Jurkat, Clone E6-1 (cell line): Measurements from ENCODE around the gene RASA2.
"Not testable (repeated sequence)": the region's sequence is repeated elsewhere in the genome, so short reads cannot be mapped to it uniquely, and the experiment has no call there.

Source experiments
- DNase-seq: peaks from one replicate; pipeline ENCODE4 v3.0.0-alpha.2; 2011; ENCODE audit warnings: low read depth, low spot score
- H3K4me3 ChIP-seq: 2 replicates; pipeline ENCODE4 v1.5.1; 2011; ENCODE audit warnings: mild to moderate bottlenecking, low read length, control low read depth, moderate library complexity

The RASA2 gene

DNA sequence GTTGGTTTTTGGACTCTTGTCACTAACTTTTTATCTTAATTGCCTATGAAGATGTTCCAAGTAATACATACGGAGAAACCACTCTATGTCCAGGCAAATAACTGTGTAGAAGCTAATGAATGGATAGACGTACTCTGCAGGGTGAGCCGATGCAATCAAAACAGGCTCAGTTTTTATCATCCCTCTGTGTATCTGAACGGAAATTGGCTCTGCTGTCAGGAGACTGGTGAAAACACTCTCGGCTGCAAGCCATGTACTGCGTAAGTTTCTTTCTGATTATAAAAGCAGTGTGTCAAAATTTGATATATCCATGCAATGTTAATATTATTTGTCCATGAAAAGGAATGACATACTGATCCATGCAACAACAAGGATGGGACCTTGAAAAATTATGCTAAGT is 121.6 kb downstream of the RASA2 start:
- no peak overlapping the region for H3K4me3 ChIP-seq
- DNase-seq: no peak

GRCh38 chr3:141610939-141611338 is 124.1 kb downstream of the RASA2 start:
- no peak overlapping the region for H3K4me3 ChIP-seq
- DNase-seq: no peak

- no peak overlapping the region for H3K4me3 ChIP-seq
- DNase-seq: no peak
Observed at GRCh38 chr3:141618103-141618910, 131.5 kb downstream of the RASA2 start.

DNA sequence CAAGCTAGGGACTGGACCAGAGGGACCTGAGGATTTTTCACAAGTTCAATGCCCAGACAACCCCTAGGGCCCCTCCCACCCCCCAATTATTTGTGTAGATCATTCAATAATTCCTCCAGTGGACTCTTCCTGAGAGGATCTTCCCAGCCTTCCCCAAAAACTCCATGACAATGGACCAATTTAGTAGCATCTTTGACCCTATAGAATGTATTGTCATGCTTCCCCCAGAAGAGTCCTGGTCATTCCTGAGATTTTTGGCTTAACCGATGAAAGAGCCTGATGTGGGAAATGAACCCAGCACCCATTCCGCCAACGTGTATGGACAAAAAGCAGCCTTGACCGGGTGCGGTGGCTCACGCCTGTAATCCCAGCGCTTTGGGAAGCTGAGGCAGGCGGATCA is 132.1 kb downstream of the RASA2 start:
- no peak for DNase-seq
- no peak overlapping the region for H3K4me3 ChIP-seq

- DNase-seq: no peak
- H3K4me3 ChIP-seq: no peak overlapping the region
Observed at GRCh38 chr3:141619450-141619849, 132.6 kb downstream of the RASA2 start.

GRCh38 chr3:141623691-141624090 is 136.9 kb downstream of the RASA2 start:
- no peak for DNase-seq
- H3K4me3 ChIP-seq: no peak overlapping the region

- H3K4me3 ChIP-seq: no peak overlapping the region
- DNase-seq: no peak
Observed at GRCh38 chr3:141625506-141625905, 138.7 kb downstream of the RASA2 start.

- DNase-seq, H3K4me3 ChIP-seq: not testable (repeated sequence)
Observed at GRCh38 chr3:141628334-141628733, 141.5 kb downstream of the RASA2 start.

GRCh38 chr3:141628868-141629441 is 142.1 kb downstream of the RASA2 start:
- not testable (repeated sequence) for H3K4me3 ChIP-seq, DNase-seq

DNA sequence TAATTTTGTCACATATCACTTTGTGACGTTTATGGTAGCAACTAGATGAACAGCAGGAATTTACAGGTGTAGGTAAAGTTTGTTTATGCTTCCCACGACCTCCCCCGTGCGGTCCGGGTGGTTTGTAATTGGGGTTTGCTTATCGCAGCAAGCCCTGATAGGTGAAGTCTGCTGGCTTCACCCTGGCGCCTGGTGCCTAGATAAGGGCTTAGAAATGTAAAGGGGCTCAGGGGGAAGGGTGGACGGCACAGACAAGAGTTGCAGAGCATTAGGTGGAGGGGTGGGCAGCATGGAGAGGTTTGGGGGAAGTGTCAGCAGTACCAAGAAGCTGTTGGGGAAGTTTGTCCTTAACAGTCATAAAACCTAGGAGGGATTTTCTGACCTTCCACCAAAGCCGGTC is 143.1 kb downstream of the RASA2 start:
- DNase-seq: no peak

DNA sequence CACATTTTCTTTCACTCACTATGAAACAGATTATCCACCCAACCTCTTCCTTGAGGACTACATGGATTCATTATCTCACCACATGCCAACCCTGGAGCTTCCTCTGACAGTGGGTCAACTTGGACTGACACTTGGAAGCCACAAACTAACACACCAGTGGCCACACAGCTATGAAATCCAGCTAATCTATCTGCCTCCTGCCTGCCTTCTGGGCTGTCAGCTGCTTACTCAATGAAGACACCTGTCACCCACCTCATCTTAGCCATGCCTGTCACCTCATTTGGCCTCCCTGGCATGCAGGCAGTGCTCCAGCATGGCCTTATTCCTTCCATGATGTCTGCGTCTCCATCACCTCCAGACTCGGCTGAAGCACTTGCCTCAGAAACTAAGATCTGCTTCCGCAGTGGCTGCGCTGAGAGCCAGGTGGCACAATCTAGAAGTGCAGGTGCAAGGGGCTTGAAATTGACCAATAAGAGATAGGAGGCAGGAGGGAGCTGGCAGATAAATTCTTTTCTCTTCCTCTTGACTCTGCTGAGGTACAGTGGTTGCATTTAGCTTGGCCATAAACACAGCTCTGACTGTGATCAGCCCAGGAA is 146.1 kb downstream of the RASA2 start:
- DNase-seq: no peak
- no peak overlapping the region for H3K4me3 ChIP-seq

More for the DNA sequence above, 143.1 kb downstream of the RASA2 start:
- H3K4me3 ChIP-seq: no peak overlapping the region

- H3K4me3 ChIP-seq: no peak overlapping the region
- DNase-seq: no peak
Observed at GRCh38 chr3:141642215-141642614, 155.4 kb downstream of the RASA2 start.

- DNase-seq: no peak
- H3K4me3 ChIP-seq: no peak overlapping the region
Observed at GRCh38 chr3:141643391-141643790, 156.6 kb downstream of the RASA2 start.

GRCh38 chr3:141643796-141644195 is 157.0 kb downstream of the RASA2 start:
- DNase-seq: no peak
- H3K4me3 ChIP-seq: no peak overlapping the region

DNA sequence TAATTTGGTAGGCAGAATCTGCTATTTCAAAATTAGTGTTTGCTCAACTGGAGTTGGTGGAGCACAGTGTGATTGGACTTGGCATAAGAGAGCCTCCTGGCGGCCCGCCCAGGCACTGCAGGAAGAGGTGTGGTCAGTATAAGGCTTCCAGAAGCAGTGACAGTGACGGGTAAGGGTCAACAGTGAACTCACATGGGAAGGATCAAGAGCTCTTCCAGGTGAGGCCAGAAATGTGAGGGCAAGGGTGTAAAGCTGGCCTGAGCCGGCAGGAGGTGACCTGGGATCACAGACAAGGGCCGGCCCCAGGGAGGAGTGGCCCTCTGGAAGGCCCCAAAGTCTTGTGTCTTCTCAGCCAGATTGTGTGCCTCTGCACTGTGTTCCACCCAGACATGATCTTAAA is 158.1 kb downstream of the RASA2 start:
- H3K4me3 ChIP-seq: no peak overlapping the region
- peak; percentile 25 for DNase-seq

GRCh38 chr3:141646760-141647561 is 160.1 kb downstream of the RASA2 start:
- peak; percentile 69 for DNase-seq
- H3K4me3 ChIP-seq: no peak overlapping the region

- no peak overlapping the region for H3K4me3 ChIP-seq
- no peak for DNase-seq
Observed at GRCh38 chr3:141647562-141647915, 160.7 kb downstream of the RASA2 start.

DNA sequence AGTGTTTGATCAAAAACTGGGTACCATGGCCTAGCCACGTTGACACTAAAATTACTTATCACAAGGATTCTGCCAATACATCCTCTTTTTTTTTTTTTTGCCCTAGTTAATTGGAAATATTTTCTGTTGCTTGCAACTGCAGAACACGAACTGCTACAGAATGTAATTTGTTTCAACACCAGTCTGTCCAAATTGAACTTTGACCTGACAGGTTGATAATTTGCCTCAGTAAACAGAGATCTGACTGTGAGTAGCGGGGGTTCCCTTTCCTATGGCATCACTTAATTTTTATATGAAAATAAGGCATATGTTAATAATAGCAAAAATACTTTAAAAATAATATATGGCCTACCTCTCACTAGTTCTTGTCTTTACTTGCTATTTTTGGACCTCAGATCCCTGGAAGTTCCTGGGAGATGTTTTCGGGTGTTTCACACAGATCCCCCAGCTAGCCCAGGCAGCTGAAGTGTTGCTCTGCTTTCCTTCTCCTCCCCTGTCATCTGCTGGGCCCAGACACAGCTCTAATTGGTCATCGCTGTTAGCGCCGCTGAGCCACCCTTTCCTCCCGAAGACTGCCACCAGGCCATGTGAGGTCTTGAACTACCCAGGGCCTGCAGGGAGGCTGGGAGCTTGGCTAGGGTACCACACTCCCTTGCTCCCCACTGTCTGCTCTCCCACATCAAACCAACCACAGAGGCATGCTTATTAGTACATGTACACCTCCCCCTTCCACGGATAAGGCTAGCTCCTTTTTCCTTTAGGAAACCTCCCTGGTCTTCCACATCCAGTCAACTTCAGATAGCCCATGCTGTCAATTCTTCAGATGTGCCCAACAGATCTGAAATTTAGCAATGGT is 161.5 kb downstream of the RASA2 start:
- H3K4me3 ChIP-seq: no peak overlapping the region
- peak; percentile 36 for DNase-seq

GRCh38 chr3:141649871-141650270 is 163.0 kb downstream of the RASA2 start:
- DNase-seq: no peak
- H3K4me3 ChIP-seq: no peak overlapping the region
